ENCODE measurements around the gene TSPO2. TPM values are rescaled to one million over a fixed set of nuclear protein-coding genes. Genes with fewer than 3 reads are reported as not detected.

TSPO2 gene
- total and polyA plus RNA-seq, 2 of the 4 experiments (the other 2 are of a cell fraction), result not detected

- in situ Hi-C loops (cut with MboI; ENCODE audit: low sequenced_read_pairs) (loop anchor here (5.0 to 10.0 kb wide), 2 partner anchors 126 to 468 kb away; no protein-coding TSS in a partner anchor), intact Hi-C loops (cut with micrococcal nuclease) (loop anchor here (10.0 kb wide), 1 partner anchor 1678 kb away; no protein-coding TSS in a partner anchor), dilution Hi-C loops (cut with HindIII; ENCODE audit: low sequenced_read_pairs, unreplicated experiment) (no loop called here)
- ChIA-PET POLR2A (ENCODE audit: unreplicated experiment) (no interaction called here), CTCF (interaction anchor here (0.9 kb wide), 1 partner anchor 127 kb away, joined by 3 read pairs; no protein-coding TSS in a partner anchor)
- Histone ChIP-seq H3K18ac (ENCODE audit: low read depth, low read length) (no peak overlapping the region), H4K8ac (ENCODE audit: low read depth in 2 of 2, low read length in 2 of 2) (no peak overlapping the region), H3K4ac (ENCODE audit: low read depth, low read length) (no peak overlapping the region), H4K20me1 (ENCODE audit: insufficient read depth, low read length) (no peaks in the 10 kb centered on the region), H2BK15ac (ENCODE audit: low read depth, low read length) (no peak overlapping the region), H3K56ac (ENCODE audit: extremely low read depth, insufficient read depth, low read length) (no peak overlapping the region), H4K5ac (ENCODE audit: low read depth, low read length) (no peak overlapping the region), H3K23ac (ENCODE audit: low read depth, low read length) (no peak overlapping the region), H3K27me3 (ENCODE audit: control insufficient read depth, insufficient read depth, low read length) (peaks cover 8% of the 10 kb centered on the region), H4K91ac (ENCODE audit: insufficient read depth, low read depth, low read length) (no peak overlapping the region), H2BK120ac (ENCODE audit: low read depth, low read length) (no peak overlapping the region), H3K9me1 (ENCODE audit: insufficient read depth, low read length) (no peaks in the 10 kb centered on the region), H2AFZ (replicated peaks; ENCODE audit: low read length, poor library complexity) (no peak overlapping the region), H3K4me1 (ENCODE audit: control insufficient read depth, insufficient read depth, low read length) (peaks cover 2% of the 10 kb centered on the region; the same call in 1 of the 2 replicates), H2AK5ac (ENCODE audit: low read depth, low read length) (no peak overlapping the region), H2BK20ac (ENCODE audit: low read depth, low read length) (no peak overlapping the region), H3K36me3 (ENCODE audit: control insufficient read depth, insufficient read depth, low read length) (no peaks in the 10 kb centered on the region), H3K4me3 (ENCODE audit: insufficient read depth, low read depth, low read length) (no peak overlapping the region), H3K4me2 (ENCODE audit: low read depth, low read length) (no peak overlapping the region), H2AK9ac (replicated peaks; ENCODE audit: low read depth, low read length, poor library complexity) (no peak overlapping the region), H3K9ac (ENCODE audit: low read depth, low read length) (no peak overlapping the region), H2BK5ac (ENCODE audit: low read depth, low read length, poor library complexity, severe bottlenecking) (no peak overlapping the region), H3K79me1 (ENCODE audit: low read depth in 1 of 2, low read length in 2 of 2) (no peaks in the 10 kb centered on the region), H3K14ac (replicated peaks; ENCODE audit: low read depth, low read length) (no peak overlapping the region), H3K9me3 (ENCODE audit: control insufficient read depth, insufficient read depth, low read length) (peaks cover 2% of the 10 kb centered on the region; the same call in 1 of the 2 replicates), H3K27ac (ENCODE audit: insufficient read depth, low read length) (no peak overlapping the region)
- TF ChIP-seq MXI1 (IDR thresholded peaks at IDR 0.05; ENCODE audit: borderline replicate concordance, low read depth, low read length), result no peak
- TF ChIP-seq SMC3 (IDR thresholded peaks at IDR 0.05; ENCODE audit: low read depth, low read length), result no peak
- no peak for TF ChIP-seq RFX5 (IDR thresholded peaks at IDR 0.05; ENCODE audit: low read depth, low read length)
- no peak for TF ChIP-seq MAFK (IDR thresholded peaks at IDR 0.05; ENCODE audit: low read depth, low read length)
- no peak for TF ChIP-seq BHLHE40 (IDR thresholded peaks at IDR 0.05; ENCODE audit: low read depth, low read length)
- TF ChIP-seq POLR2A (IDR thresholded peaks at IDR 0.05; ENCODE audit: low read depth, low read length), result no peak
- no peak for TF ChIP-seq NFE2L2 (IDR thresholded peaks at IDR 0.05; ENCODE audit: low read depth, low read length)
- no peak for TF ChIP-seq CHD1 (IDR thresholded peaks at IDR 0.05; ENCODE audit: low read depth, low read length)
- TF ChIP-seq FOS (IDR thresholded peaks at IDR 0.05; ENCODE audit: low read depth, low read length), result no peak
- TF ChIP-seq, protein P1, sequence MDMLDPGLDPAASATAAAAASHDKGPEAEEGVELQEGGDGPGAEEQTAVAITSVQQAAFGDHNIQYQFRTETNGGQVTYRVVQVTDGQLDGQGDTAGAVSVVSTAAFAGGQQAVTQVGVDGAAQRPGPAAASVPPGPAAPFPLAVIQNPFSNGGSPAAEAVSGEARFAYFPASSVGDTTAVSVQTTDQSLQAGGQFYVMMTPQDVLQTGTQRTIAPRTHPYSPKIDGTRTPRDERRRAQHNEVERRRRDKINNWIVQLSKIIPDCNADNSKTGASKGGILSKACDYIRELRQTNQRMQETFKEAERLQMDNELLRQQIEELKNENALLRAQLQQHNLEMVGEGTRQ (IDR thresholded peaks at IDR 0.05; ENCODE audit: low read depth, low read length), result no peak
- no peak for TF ChIP-seq RAD21 (IDR thresholded peaks at IDR 0.05; ENCODE audit: low read length)
- no peak for TF ChIP-seq CTCF (conservative IDR thresholded peaks at IDR 0.05; ENCODE audit: low read depth, low read length)
- WGBS, 2 experiments (ENCODE audit: extremely low coverage in 2 of 2, insufficient read length in 1 of 2), result 100% methylated on average over 2 of the region's 3 CpGs; no CpG with 5 or more reads in 1 of the 2 experiments
- ATAC-seq (ENCODE audit: low read depth), result no peak
- no TSS peak for BruUV-seq (replicated peaks)
- no peak for DNase-seq
These were observed 19.2 kb upstream of the TSPO2 start for GRCh38 chr6:41023114-41023513.
